ENCODE results near the gene KIF25.

- TF ChIP-seq CTCF (IDR thresholded peaks at IDR 0.05), result no peak
- TF ChIP-seq EP300 (IDR thresholded peaks at IDR 0.05), result no peak
Observed at GRCh38 chr6:167984144-167984719, 13.2 kb upstream of the KIF25 start.

Measured in ovary (tissue), 3 donors.